Mesothelial cell of epicardium (in vitro differentiated cells): Measurements from ENCODE around the gene C2CD5. TPM values are rescaled to one million over a fixed set of nuclear protein-coding genes. Genes with fewer than 3 reads are reported as not detected.

Experiments used
- DNase-seq, 2 experiments: peaks; one replicate each; pipeline ENCODE4 v3.0.0; 2021; ENCODE audit warnings: low spot score in 2 of 2; ENCODE audit not compliant: unreplicated experiment in 2 of 2
- H3K27ac Mint-ChIP-seq: 2 replicates; pipeline ENCODE4 v1.8.0; 2021; ENCODE audit warnings: mixed read lengths
- H3K27me3 Mint-ChIP-seq: 2 replicates; pipeline ENCODE4 v1.8.0; 2021; ENCODE audit warnings: low read depth, mixed read lengths
- H3K36me3 Mint-ChIP-seq: 2 replicates; pipeline ENCODE4 v1.8.0; 2021; ENCODE audit warnings: mixed read lengths
- H3K4me1 Mint-ChIP-seq: 2 replicates; pipeline ENCODE4 v1.8.0; 2021; ENCODE audit warnings: mixed read lengths
- H3K4me3 Mint-ChIP-seq: 2 replicates; pipeline ENCODE4 v1.8.0; 2021; ENCODE audit warnings: mild to moderate bottlenecking, moderate library complexity, mixed read lengths
- H3K9me3 Mint-ChIP-seq: 2 replicates; pipeline ENCODE4 v1.8.0; 2021; ENCODE audit warnings: mixed read lengths
- total RNA-seq: library from RNA; stranded (reverse); gene quantifications from 3 replicates; pipeline ENCODE4 v1.2.1, GENCODE V29; 2021
- TF ChIP-seq, protein P1 (sequence below): fragments of 200-600 bp; sonication (generic); IDR thresholded peaks from one replicate; pipeline ENCODE4 v1.5.0; 2021; ENCODE audit warnings: antibody characterized with exemption; ENCODE audit not compliant: unreplicated experiment

Gene C2CD5, protein sequence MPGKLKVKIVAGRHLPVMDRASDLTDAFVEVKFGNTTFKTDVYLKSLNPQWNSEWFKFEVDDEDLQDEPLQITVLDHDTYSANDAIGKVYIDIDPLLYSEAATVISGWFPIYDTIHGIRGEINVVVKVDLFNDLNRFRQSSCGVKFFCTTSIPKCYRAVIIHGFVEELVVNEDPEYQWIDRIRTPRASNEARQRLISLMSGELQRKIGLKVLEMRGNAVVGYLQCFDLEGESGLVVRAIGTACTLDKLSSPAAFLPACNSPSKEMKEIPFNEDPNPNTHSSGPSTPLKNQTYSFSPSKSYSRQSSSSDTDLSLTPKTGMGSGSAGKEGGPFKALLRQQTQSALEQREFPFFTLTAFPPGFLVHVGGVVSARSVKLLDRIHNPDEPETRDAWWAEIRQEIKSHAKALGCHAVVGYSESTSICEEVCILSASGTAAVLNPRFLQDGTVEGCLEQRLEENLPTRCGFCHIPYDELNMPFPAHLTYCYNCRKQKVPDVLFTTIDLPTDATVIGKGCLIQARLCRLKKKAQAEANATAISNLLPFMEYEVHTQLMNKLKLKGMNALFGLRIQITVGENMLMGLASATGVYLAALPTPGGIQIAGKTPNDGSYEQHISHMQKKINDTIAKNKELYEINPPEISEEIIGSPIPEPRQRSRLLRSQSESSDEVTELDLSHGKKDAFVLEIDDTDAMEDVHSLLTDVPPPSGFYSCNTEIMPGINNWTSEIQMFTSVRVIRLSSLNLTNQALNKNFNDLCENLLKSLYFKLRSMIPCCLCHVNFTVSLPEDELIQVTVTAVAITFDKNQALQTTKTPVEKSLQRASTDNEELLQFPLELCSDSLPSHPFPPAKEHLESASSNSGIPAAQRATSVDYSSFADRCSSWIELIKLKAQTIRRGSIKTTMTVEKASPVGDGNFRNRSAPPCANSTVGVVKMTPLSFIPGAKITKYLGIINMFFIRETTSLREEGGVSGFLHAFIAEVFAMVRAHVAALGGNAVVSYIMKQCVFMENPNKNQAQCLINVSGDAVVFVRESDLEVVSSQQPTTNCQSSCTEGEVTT
- 44.9 to 48.4 TPM (median 46.0 TPM) in 3 replicates for total RNA-seq

DNA sequence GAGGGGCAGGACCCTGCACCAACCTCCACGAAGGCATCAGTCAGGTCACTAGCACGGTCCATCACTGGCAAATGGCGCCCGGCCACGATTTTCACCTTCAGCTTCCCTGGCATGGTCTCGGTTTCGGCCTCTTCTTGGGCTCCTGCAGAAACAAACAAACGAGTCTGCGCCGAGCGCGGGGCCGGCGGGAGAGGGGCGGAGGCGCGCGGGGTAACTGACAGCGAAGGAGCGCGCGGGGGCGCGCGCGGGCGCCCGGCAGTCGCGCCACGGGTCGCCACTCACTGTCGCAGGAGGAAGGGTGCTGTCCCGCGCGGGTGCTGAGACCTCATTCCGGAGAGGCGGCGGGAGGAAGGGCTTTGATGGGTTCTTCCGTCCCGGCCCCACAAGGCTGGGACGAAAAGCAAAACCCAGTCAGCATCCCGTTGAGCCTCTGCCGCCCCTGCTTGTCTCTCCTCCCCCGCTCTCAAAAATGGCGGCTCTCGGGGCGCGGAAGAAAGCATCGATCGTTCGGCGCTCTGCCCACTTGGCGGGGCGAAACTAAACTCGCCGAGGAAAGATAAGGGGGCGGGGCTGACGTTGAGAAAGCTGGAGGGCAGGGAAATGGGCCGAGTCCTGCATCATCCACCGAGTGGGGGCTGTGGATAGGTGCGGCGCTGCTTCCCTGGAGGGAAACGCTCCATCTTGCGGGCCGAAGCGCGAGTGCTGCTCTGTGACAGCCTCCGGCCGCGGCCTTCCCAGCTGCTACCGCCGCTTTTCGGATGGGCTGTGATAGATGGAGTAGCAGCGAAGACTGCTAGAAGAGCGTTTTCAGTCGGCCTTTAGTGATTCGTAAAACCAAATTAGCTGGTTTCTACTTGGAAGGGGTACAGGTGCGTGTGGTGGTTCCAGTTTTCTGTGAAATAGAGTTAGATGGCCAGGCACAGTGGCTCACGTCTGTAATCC is at the start of gene C2CD5:
Gene C2CD5 (minus strand): TSS at position 505 of the 942 bp plus-strand sequence. CDS start 392 bp downstream, at position 113.
- TF ChIP-seq, protein P1, sequence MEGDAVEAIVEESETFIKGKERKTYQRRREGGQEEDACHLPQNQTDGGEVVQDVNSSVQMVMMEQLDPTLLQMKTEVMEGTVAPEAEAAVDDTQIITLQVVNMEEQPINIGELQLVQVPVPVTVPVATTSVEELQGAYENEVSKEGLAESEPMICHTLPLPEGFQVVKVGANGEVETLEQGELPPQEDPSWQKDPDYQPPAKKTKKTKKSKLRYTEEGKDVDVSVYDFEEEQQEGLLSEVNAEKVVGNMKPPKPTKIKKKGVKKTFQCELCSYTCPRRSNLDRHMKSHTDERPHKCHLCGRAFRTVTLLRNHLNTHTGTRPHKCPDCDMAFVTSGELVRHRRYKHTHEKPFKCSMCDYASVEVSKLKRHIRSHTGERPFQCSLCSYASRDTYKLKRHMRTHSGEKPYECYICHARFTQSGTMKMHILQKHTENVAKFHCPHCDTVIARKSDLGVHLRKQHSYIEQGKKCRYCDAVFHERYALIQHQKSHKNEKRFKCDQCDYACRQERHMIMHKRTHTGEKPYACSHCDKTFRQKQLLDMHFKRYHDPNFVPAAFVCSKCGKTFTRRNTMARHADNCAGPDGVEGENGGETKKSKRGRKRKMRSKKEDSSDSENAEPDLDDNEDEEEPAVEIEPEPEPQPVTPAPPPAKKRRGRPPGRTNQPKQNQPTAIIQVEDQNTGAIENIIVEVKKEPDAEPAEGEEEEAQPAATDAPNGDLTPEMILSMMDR = peak; percentile 20
- Mint-ChIP-seq H3K27ac (peak within 1 kb of the TSS; percentile 96), H3K27me3 (no peaks in the 10 kb centered on the region), H3K4me3 (peak within 1 kb of the TSS; percentile 90), H3K36me3 (peaks cover 4% of the 10 kb centered on the region), H3K9me3 (no peaks in the 10 kb centered on the region), H3K4me1 (peaks cover 19% of the 10 kb centered on the region)
- DNase-seq = peak; percentile 88 to 96

DNA sequence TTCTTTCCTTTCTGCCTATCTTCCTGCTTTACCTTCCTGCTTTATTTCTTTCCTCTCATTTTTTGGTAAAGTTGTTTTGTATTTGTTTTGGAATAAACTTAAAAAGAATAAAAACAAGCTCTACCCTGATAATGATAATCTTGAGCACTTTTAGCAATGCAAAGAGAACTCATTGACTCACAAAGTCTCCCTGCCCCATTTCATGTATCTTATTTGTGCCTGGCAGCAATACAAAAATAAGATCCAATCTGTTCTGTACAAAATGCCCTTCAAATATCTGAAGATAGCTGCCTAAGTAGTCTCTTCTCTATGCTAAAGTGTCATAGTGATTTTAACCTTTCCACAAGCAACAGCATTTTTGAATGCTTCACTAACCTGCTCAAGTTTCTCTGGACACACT is 49.5 kb upstream of the C2CD5 start:
- no peaks in the 10 kb centered on the region for H3K36me3 Mint-ChIP-seq
- DNase-seq = no peak
- H3K4me1 Mint-ChIP-seq = peaks cover 2% of the 10 kb centered on the region
- no peak overlapping the region for H3K4me3 Mint-ChIP-seq
- no peaks in the 10 kb centered on the region for H3K27me3 Mint-ChIP-seq
- TF ChIP-seq, protein P1 = no peak
- H3K9me3 Mint-ChIP-seq = no peaks in the 10 kb centered on the region
- no peak overlapping the region for H3K27ac Mint-ChIP-seq

DNA sequence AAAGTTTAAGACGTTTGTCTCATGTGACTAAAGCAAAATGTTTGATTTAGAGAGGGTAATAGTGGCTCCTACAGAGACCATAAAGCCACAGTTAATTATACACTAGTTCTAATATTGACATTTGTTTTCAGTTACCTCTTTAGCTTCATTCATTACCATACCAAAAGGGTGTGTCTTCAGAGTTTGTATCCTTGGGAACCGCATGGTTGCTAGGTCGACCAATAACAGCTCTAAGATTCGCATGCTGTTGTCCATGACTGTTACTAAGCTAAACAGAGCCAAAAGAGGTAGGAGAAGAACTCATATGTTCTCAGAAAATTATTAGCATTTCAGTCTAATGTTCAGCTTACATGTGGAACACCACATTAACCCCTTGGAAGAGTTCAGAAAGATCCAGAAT is 44.5 kb upstream of the C2CD5 start:
- Mint-ChIP-seq H3K27ac (no peak overlapping the region), H3K4me3 (no peak overlapping the region), H3K4me1 (peaks cover 2% of the 10 kb centered on the region), H3K27me3 (no peaks in the 10 kb centered on the region), H3K36me3 (no peaks in the 10 kb centered on the region), H3K9me3 (no peaks in the 10 kb centered on the region)
- TF ChIP-seq, protein P1 = no peak
- no peak for DNase-seq

DNA sequence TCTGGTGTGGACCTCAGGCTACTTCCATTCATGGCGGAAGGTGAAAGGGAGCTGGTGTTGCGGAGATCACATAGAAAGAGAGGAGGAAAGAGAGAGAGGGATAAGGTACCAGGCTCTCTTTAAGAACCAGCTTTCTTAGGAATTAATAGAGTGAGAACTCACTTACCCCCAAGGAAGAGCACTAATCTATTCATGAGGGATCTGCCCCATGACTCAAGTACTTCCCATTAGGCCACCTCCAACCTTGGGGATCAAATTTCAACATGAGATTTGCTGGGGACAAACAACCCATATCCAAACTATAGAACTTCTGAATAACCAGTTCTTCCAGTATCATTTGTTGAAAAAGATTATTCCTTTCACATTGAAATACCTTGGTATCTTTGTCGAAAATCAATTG is 34.0 kb upstream of the C2CD5 start:
- H3K4me3 Mint-ChIP-seq = no peak overlapping the region
- H3K27me3 Mint-ChIP-seq = no peaks in the 10 kb centered on the region
- peaks cover 7% of the 10 kb centered on the region for H3K9me3 Mint-ChIP-seq
- no peaks in the 10 kb centered on the region for H3K4me1 Mint-ChIP-seq
- no peaks in the 10 kb centered on the region for H3K36me3 Mint-ChIP-seq
- DNase-seq = no peak
- TF ChIP-seq, protein P1 = no peak
- H3K27ac Mint-ChIP-seq = no peak overlapping the region

DNA sequence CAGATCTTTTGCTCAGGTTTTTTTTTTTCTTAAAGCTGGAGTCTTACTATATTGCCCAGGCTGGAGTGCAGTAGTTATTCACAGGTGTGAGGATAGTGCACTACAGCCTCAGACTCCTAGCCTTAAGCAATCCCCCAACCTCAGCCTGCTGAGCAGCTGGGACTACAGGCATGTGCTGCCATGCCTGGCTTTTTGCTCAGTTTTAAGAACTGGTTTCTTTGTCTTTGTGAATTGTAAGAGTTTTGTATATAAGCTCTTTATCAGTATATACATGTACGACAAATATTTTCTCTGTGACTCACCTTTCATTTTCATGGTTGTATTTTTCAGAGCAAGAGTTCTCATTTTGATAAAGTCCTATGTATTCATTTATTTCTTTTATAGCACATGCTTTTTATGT is 33.3 kb upstream of the C2CD5 start:
- H3K27ac Mint-ChIP-seq = no peak overlapping the region
- TF ChIP-seq, protein P1 = no peak
- no peak overlapping the region for H3K4me3 Mint-ChIP-seq
- no peaks in the 10 kb centered on the region for H3K27me3 Mint-ChIP-seq
- no peaks in the 10 kb centered on the region for H3K36me3 Mint-ChIP-seq
- no peak for DNase-seq
- H3K9me3 Mint-ChIP-seq = peaks cover 7% of the 10 kb centered on the region
- H3K4me1 Mint-ChIP-seq = no peaks in the 10 kb centered on the region
